ENCODE results near the gene WBP1. TPM values are rescaled to one million over a fixed set of nuclear protein-coding genes. Genes with fewer than 3 reads are reported as not detected.

WBP1 gene
- total RNA-seq, 1 donor from 2014 or later, result 96.1 TPM

DNA sequence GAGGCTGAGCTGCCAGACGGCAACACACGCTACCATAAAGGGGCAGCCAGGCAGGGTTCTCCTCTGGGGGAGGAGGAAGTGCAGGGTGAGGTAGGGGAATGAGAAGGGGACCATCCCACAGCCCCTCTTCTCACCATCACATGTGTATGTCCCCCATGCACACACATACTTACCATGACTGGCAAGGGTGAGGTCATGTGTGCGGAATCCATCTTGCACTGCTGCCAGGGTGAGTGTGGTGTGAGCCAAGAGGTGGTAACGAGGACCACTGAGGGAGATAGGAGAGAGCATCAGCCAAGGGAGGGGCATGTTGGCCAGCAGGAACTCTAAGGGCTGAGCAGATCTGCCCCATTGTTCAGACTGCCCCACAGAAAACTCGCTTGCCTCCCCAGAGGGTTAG, 29.6 kb upstream of the WBP1 start:
- TF ChIP-seq, protein P1, sequence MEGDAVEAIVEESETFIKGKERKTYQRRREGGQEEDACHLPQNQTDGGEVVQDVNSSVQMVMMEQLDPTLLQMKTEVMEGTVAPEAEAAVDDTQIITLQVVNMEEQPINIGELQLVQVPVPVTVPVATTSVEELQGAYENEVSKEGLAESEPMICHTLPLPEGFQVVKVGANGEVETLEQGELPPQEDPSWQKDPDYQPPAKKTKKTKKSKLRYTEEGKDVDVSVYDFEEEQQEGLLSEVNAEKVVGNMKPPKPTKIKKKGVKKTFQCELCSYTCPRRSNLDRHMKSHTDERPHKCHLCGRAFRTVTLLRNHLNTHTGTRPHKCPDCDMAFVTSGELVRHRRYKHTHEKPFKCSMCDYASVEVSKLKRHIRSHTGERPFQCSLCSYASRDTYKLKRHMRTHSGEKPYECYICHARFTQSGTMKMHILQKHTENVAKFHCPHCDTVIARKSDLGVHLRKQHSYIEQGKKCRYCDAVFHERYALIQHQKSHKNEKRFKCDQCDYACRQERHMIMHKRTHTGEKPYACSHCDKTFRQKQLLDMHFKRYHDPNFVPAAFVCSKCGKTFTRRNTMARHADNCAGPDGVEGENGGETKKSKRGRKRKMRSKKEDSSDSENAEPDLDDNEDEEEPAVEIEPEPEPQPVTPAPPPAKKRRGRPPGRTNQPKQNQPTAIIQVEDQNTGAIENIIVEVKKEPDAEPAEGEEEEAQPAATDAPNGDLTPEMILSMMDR (IDR thresholded peaks at IDR 0.05), result no peak
- DNase-seq (ENCODE audit: extremely low spot score, unreplicated experiment), result no peak
- H3K4me3 Mint-ChIP-seq (ENCODE audit: unreplicated experiment), result no peak overlapping the region
- no peaks in the 10 kb centered on the region for H3K27me3 Mint-ChIP-seq (ENCODE audit: unreplicated experiment)
- peaks cover 29% of the 10 kb centered on the region for H3K36me3 Mint-ChIP-seq (ENCODE audit: unreplicated experiment)
- H3K27ac Mint-ChIP-seq (ENCODE audit: unreplicated experiment), result no peak overlapping the region
- H3K9me3 Mint-ChIP-seq (ENCODE audit: unreplicated experiment), result no peaks in the 10 kb centered on the region
- no peaks in the 10 kb centered on the region for H3K4me1 Mint-ChIP-seq (ENCODE audit: unreplicated experiment)

DNA sequence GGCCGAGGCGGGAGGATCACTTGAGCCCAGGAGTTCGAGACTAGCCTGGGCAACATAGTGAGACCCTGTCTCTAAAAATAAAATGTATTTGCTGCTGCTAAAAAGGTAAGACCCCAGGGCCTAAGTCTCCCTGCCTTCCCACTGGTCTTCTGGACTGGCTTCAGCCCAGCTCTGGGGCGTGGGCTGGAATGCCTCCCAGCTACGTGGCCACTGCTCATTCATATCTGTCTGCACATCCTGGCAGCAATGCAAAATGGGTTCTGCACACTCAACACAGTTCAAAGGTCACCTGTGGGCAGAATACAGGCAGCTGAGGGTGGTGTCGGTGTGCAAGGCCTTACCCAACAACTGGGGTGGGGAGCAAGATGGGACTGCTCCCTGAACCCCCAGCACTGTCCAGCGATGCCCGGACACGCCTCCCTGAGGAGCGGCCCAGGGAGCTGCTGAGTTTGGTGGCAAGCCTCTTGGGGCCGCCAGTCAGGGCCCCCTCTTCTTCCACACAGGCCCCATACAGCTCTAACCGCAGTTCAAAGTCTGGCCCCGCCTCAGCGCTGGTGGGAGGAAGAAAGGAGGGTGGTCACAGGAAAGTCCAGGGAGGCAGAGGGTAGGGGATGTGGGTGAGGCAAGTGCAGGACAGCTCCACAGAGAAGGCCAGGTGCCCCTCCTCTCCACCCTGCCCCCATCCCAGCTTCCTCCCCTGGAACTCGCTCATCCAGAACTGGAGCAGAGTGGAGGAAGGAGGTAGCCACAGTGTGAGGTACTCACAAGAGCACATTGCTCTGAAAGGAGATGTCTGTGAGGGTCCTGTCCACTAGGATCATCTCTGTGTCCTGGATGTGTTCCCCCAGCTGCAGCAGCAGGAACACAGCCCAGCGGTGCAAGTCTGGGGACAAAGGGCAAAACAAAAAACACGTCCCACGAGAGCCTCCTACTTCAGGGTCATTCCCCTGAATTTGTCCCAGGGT, 28.5 kb upstream of the WBP1 start:
- Mint-ChIP-seq H3K4me1 (ENCODE audit: unreplicated experiment) (no peaks in the 10 kb centered on the region), H3K36me3 (ENCODE audit: unreplicated experiment) (peaks cover 29% of the 10 kb centered on the region), H3K4me3 (ENCODE audit: unreplicated experiment) (no peak overlapping the region), H3K27ac (ENCODE audit: unreplicated experiment) (no peak overlapping the region), H3K27me3 (ENCODE audit: unreplicated experiment) (no peaks in the 10 kb centered on the region), H3K9me3 (ENCODE audit: unreplicated experiment) (no peaks in the 10 kb centered on the region)
- no peak for DNase-seq (ENCODE audit: extremely low spot score, unreplicated experiment)
- TF ChIP-seq, protein P1 (IDR thresholded peaks at IDR 0.05), result no peak

DNA sequence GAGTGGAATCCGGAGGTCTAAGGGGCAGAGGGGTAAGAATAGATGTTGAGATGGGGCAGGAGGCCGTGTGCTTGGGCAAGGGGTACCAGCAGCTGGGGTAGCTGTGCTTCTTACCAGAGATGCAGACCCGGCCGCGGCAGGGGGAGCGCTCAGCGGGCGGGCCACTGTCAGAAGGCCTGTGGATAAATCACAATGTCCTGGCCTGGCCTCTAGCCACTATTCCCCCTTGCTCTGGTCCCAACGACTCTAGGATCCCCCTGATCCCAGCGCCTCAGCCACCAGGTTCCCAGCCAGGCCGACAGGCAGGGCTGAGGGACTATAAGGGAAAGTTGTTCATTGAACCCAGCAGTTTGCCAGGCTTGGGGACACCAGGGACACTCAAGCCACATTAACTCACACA, 27.7 kb upstream of the WBP1 start:
- no peak for DNase-seq (ENCODE audit: extremely low spot score, unreplicated experiment)
- no peaks in the 10 kb centered on the region for H3K9me3 Mint-ChIP-seq (ENCODE audit: unreplicated experiment)

DNA sequence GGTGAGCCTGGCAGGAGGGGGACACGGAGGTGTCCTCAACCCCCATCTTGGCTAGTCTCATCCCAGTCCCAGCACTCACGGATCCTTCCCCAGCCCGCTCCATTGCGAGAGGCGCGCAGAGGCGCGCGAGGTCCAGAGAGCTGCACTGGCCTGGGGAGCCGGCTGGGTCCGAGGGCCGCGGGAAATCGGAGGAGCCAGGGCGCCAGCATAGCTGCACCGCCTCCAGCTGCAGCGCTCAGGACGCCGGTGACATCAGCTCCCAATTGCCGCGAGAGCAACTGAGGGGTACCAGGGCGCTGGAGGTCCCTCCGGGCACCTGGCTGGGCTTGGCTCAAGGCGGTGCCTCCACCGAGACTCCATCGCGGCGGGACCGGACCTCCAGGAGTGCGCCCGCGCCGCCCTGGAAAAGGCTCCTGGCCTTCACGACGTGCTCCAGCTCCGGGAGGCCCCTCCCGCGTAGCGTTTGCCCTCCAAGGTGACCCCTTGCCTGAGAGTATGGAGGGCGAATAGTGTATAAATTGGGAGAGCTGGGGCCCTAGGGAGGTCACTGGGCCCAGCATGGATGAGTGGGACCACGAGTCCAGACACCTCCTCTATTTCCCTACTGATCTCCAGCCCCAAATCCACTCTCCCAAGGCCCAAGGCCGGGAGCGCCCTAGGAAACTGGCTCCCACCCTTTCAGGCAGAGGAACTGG, 22.0 kb upstream of the WBP1 start:
- no peak for DNase-seq (ENCODE audit: extremely low spot score, unreplicated experiment)
- H3K4me1 Mint-ChIP-seq (ENCODE audit: unreplicated experiment), result peaks cover 41% of the 10 kb centered on the region
- TF ChIP-seq, protein P1 (IDR thresholded peaks at IDR 0.05), result no peak
- peaks cover 8% of the 10 kb centered on the region for H3K36me3 Mint-ChIP-seq (ENCODE audit: unreplicated experiment)
- peaks cover 3% of the 10 kb centered on the region for H3K27me3 Mint-ChIP-seq (ENCODE audit: unreplicated experiment)
- H3K4me3 Mint-ChIP-seq (ENCODE audit: unreplicated experiment), result no peak overlapping the region
- no peak overlapping the region for H3K27ac Mint-ChIP-seq (ENCODE audit: unreplicated experiment)
- no peaks in the 10 kb centered on the region for H3K9me3 Mint-ChIP-seq (ENCODE audit: unreplicated experiment)

More for the DNA sequence above, 27.7 kb upstream of the WBP1 start:
- Mint-ChIP-seq H3K4me1 (ENCODE audit: unreplicated experiment) (no peaks in the 10 kb centered on the region), H3K27me3 (ENCODE audit: unreplicated experiment) (no peaks in the 10 kb centered on the region), H3K4me3 (ENCODE audit: unreplicated experiment) (no peak overlapping the region), H3K36me3 (ENCODE audit: unreplicated experiment) (peaks cover 27% of the 10 kb centered on the region), H3K27ac (ENCODE audit: unreplicated experiment) (no peak overlapping the region)
- TF ChIP-seq, protein P1 (IDR thresholded peaks at IDR 0.05), result no peak
